Panc1 (cell line): ENCODE measurements around the gene PDHB. TPM values are rescaled to one million over a fixed set of nuclear protein-coding genes. Genes with fewer than 3 reads are reported as not detected.

ENCODE experiments used
- ATAC-seq: fragments of 200-7000 bp; cut with Tn5 transposase; 2 replicates; pipeline ENCODE4 v1.9.1; 2020; ENCODE audit warnings: mild to moderate bottlenecking, moderate library complexity
- BruUV-seq: library from RNA; stranded (reverse); fragments of 400-500 nt; replicated peaks from 2 replicates; lab custom pipeline; 2021; lab: Mats Ljungman, UMichigan
- CTCF ChIA-PET: fragments of 300-600 bp; sonication (Branson Sonifier 250); formaldehyde crosslinking; loops from one replicate; lab custom pipeline; 2022; ENCODE audit warnings: antibody characterized with exemption; lab: Charles Lee
- POLR2A ChIA-PET: fragments of 300-600 bp; sonication (Branson Sonifier 250); formaldehyde crosslinking; loops from one replicate; lab custom pipeline; 2022; ENCODE audit warnings: antibody characterized with exemption; lab: Charles Lee
- DNase-seq: peaks from one replicate; pipeline ENCODE4 v3.0.0-alpha.2; 2010; ENCODE audit warnings: low read depth, low spot score
- H3K27ac ChIP-seq: 2 replicates; pipeline ENCODE4 v1.5.1; 2011; ENCODE audit warnings: mild to moderate bottlenecking, low read length, inconsistent platforms
- H3K27me3 ChIP-seq: fragments of 200-500 bp; sonication (Bioruptor generic); 2 replicates; pipeline ENCODE4 v1.6.0; 2014; ENCODE audit warnings: low read length, inconsistent platforms; ENCODE audit not compliant: control insufficient read depth, insufficient read depth
- H3K36me3 ChIP-seq: fragments of 200-500 bp; sonication (Bioruptor generic); 2 replicates; pipeline ENCODE4 v1.5.1; 2014; ENCODE audit warnings: inconsistent platforms, mild to moderate bottlenecking, low read length, moderate library complexity; ENCODE audit not compliant: control insufficient read depth, insufficient read depth
- H3K4me1 ChIP-seq: 2 replicates; pipeline ENCODE4 v1.5.1; 2011; ENCODE audit warnings: inconsistent platforms, mild to moderate bottlenecking, low read length, moderate library complexity; ENCODE audit not compliant: control insufficient read depth, insufficient read depth
- H3K4me3 ChIP-seq, 2 experiments: 2 replicates each; pipeline ENCODE4 v1.5.1; 2011 to 2012; ENCODE audit warnings: low read depth in 2 of 2, low read length in 2 of 2, mild to moderate bottlenecking in 2 of 2, inconsistent platforms in 1 of 2, moderate library complexity in 1 of 2
- H3K9me3 ChIP-seq: fragments of 200-500 bp; sonication (Bioruptor generic); 2 replicates; pipeline ENCODE4 v1.5.1; 2014; ENCODE audit warnings: low read depth, mild to moderate bottlenecking, inconsistent platforms, low read length, moderate library complexity; ENCODE audit not compliant: control insufficient read depth, insufficient read depth
- CTCF ChIP-seq: fragments of 450-650 bp; IDR thresholded peaks from 2 replicates; pipeline ENCODE4 v1.5.1; 2017; ENCODE audit warnings: mild to moderate bottlenecking
- POLR2AphosphoS5 ChIP-seq: IDR thresholded peaks from 2 replicates; pipeline ENCODE4 v1.6.1; 2012; ENCODE audit warnings: mild to moderate bottlenecking, low read depth, low read length, moderate library complexity
- SIN3A ChIP-seq: IDR thresholded peaks from 2 replicates; pipeline ENCODE4 v1.6.1; 2012; ENCODE audit warnings: low read depth, mild to moderate bottlenecking, low read length, moderate library complexity, borderline replicate concordance; ENCODE audit not compliant: insufficient read depth
- TCF7L2 ChIP-seq: IDR thresholded peaks from 2 replicates; pipeline ENCODE4 v1.6.1; 2011; ENCODE audit warnings: mild to moderate bottlenecking, low read depth, low read length, inconsistent platforms
- in situ Hi-C: cut with HindIII; loops from 2 replicates; pipeline ENCODE4 v1.10.0; 2016; ENCODE audit warnings: low sequenced_read_pairs, low pct_unique_long_range_greater_than_20kb
- intact Hi-C: fragments of 100-400 bp; cut with micrococcal nuclease; formaldehyde crosslinking; loops from one replicate; pipeline ENCODE4 v1.10.0; 2022; ENCODE audit not compliant: unreplicated experiment
- total RNA-seq: library from RNA; stranded (reverse); gene quantifications from one replicate; pipeline ENCODE4 v1.2.1, GENCODE V29; 2021; ENCODE audit not compliant: unreplicated experiment
- TF ChIP-seq, protein P1 (sequence below), 2 experiments: IDR thresholded peaks; 2 replicates each; pipeline ENCODE4 v1.6.1; 2011 to 2012; ENCODE audit warnings: low read depth in 2 of 2, control low read depth in 1 of 2, low read length in 1 of 2, mild to moderate bottlenecking in 1 of 2, moderate library complexity in 1 of 2; ENCODE audit not compliant: insufficient read depth in 1 of 2

The PDHB gene
- total RNA-seq, 1 experiment from 2014 or later: 66.6 TPM

DNA sequence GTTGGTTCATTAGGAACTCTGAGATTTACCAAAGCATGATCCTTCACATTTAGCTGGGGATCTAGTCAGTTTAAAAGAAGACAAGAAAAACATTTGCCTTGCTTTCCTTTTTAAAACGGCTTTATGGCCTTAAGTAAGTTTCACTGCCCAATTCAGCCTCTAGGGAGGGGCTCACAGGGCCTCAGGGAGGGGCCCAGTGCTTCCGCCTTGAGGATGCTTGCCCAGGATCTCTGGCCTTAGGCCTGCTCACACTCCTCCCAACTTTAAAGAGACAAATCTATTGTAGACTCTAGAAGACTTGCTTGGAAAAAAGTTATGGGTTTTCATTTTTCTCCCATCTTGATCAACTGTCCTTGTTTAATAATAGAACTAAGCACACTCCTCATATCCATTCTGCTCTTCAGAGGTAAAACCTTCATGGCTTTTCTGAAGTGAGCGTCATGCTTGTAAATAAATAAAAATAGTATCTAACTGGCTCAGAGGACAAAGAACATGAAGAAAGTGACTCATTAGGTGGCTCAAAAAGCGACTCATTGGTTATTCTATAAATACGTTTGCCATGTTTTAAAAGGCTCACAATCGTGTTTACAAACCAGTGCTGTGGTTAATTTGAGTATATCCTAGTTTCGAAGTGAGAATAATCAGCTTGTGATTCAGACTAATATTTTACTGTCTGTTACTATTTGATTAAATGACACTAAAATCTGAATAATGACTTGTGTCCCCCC, 13.7 kb downstream of the PDHB start:
- in situ Hi-C loops: no loop called here
- Histone ChIP-seq H3K9me3 (no peaks in the 10 kb centered on the region), H3K27ac (no peak overlapping the region), H3K27me3 (no peaks in the 10 kb centered on the region), H3K4me3 (no peak overlapping the region), H3K36me3 (no peaks in the 10 kb centered on the region), H3K4me1 (no peaks in the 10 kb centered on the region; the same call in 1 of the 2 replicates)
- no TSS peak for BruUV-seq
- ATAC-seq (no peak), DNase-seq (no peak)
- ChIA-PET POLR2A (no interaction called here), CTCF (no interaction called here)
- TF ChIP-seq POLR2AphosphoS5: no peak
- no peak for TF ChIP-seq TCF7L2
- intact Hi-C loops: loop anchor here (10.0 kb wide), 1 partner anchor 235 kb away; no protein-coding TSS in a partner anchor

GRCh38 chr3:58418227-58418626, 15.4 kb downstream of the PDHB start:
- no TSS peak for BruUV-seq
- no peaks in the 10 kb centered on the region for H3K27me3 ChIP-seq
- in situ Hi-C loops: no loop called here
- ATAC-seq: no peak
- H3K9me3 ChIP-seq: no peaks in the 10 kb centered on the region
- TF ChIP-seq POLR2AphosphoS5: no peak
- no peak for TF ChIP-seq SIN3A
- TF ChIP-seq, protein P1, sequence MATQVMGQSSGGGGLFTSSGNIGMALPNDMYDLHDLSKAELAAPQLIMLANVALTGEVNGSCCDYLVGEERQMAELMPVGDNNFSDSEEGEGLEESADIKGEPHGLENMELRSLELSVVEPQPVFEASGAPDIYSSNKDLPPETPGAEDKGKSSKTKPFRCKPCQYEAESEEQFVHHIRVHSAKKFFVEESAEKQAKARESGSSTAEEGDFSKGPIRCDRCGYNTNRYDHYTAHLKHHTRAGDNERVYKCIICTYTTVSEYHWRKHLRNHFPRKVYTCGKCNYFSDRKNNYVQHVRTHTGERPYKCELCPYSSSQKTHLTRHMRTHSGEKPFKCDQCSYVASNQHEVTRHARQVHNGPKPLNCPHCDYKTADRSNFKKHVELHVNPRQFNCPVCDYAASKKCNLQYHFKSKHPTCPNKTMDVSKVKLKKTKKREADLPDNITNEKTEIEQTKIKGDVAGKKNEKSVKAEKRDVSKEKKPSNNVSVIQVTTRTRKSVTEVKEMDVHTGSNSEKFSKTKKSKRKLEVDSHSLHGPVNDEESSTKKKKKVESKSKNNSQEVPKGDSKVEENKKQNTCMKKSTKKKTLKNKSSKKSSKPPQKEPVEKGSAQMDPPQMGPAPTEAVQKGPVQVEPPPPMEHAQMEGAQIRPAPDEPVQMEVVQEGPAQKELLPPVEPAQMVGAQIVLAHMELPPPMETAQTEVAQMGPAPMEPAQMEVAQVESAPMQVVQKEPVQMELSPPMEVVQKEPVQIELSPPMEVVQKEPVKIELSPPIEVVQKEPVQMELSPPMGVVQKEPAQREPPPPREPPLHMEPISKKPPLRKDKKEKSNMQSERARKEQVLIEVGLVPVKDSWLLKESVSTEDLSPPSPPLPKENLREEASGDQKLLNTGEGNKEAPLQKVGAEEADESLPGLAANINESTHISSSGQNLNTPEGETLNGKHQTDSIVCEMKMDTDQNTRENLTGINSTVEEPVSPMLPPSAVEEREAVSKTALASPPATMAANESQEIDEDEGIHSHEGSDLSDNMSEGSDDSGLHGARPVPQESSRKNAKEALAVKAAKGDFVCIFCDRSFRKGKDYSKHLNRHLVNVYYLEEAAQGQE (IDR thresholded peaks at IDR 0.05; ENCODE audit: insufficient read depth in 1 of 2, low read depth in 2 of 2, low read length in 1 of 2): no peak
- TF ChIP-seq TCF7L2: no peak
- TF ChIP-seq CTCF: no peak
- intact Hi-C loops: loop anchor here (10.0 kb wide), 1 partner anchor 233 kb away; no protein-coding TSS in a partner anchor
- ChIA-PET POLR2A (no interaction called here), CTCF (no interaction called here)
- DNase-seq: no peak
- H3K4me3 ChIP-seq: no peak overlapping the region
- no peaks in the 10 kb centered on the region; the same call in 1 of the 2 replicates for H3K4me1 ChIP-seq
- no peak overlapping the region for H3K27ac ChIP-seq
- H3K36me3 ChIP-seq: no peaks in the 10 kb centered on the region

- in situ Hi-C loops: no loop called here
- no TSS peak for BruUV-seq
Measured at GRCh38 chr3:58417075-58417474, 16.6 kb downstream of the PDHB start.

More at GRCh38 chr3:58417075-58417474, 16.6 kb downstream of the PDHB start:
- Histone ChIP-seq H3K9me3 (no peaks in the 10 kb centered on the region), H3K27me3 (no peaks in the 10 kb centered on the region), H3K36me3 (no peaks in the 10 kb centered on the region), H3K27ac (no peak overlapping the region), H3K4me1 (no peaks in the 10 kb centered on the region; the same call in 1 of the 2 replicates), H3K4me3 (no peak overlapping the region)
- intact Hi-C loops: loop anchor here (10.0 kb wide), 1 partner anchor 232 kb away; no protein-coding TSS in a partner anchor
- DNase-seq: no peak
- ChIA-PET CTCF (no interaction called here), POLR2A (no interaction called here)
- TF ChIP-seq CTCF (no peak), SIN3A (no peak), POLR2AphosphoS5 (no peak), TCF7L2 (no peak)
- TF ChIP-seq, protein P1 (IDR thresholded peaks at IDR 0.05; ENCODE audit: insufficient read depth in 1 of 2, low read depth in 2 of 2, low read length in 1 of 2): no peak
- no peak for ATAC-seq
